Loucy (cell line): Measurements from ENCODE around the gene TWNK.

Experiments used
- CTCF ChIP-seq: fragments of 200-600 bp; sonication (generic); conservative IDR thresholded peaks from 2 replicates; pipeline ENCODE4 v1.5.1; 2014; ENCODE audit warnings: mild to moderate bottlenecking, antibody characterized with exemption, low read length
- EZH2phosphoT487 ChIP-seq: fragments of 200-600 bp; IDR thresholded peaks from 2 replicates; pipeline ENCODE4 v1.6.1; 2018; ENCODE audit warnings: antibody characterized with exemption, mild to moderate bottlenecking, moderate library complexity, borderline replicate concordance

- no peak for TF ChIP-seq CTCF
- no peak for TF ChIP-seq EZH2phosphoT487
Observed at GRCh38 chr10:100980311-100980710, 7.0 kb upstream of the TWNK start.
